ENCODE data around the gene TMCO4.
A peak's percentile ranks its signal among the peaks of the same experiment; 100 is the strongest.
"Not testable (repeated sequence)": the region's sequence is repeated elsewhere in the genome, so short reads cannot be mapped to it uniquely, and the experiment has no call there.

TMCO4 gene

DNA sequence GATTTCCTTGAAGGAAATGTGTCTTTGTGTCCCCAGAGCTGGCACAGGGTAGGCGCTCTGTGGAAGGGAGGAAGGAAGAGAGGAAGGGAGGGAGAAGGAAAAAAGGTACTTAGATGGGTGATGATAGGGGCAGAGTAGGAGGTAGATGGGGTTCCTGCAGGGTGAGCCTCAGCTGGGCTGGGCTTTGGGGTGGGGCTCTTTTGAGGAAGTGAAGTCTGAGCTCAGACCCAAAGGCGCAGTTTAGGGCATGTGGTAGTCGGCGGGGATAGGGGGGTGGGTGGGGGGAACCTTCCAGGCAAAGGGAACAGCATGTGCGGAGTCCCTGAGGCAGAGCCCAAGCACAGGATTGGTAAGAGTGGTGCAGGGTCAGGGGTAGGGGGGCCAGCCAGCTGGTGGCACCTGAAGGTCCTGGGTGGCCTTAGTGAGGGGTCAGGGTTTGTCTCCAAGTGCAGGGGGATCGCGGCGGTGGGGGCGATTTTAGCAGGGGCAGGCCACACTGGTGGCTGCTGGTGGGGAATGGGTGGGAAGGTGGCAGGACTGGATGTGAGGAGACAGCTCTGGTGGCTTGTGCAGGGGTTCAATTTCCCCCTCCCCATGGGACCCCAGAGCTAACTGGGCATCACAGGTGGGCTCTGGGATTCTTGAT is 143.5 kb downstream of the TMCO4 start:
- DNase-seq (ENCODE audit: low read depth in 2 of 2) = no peak

DNA sequence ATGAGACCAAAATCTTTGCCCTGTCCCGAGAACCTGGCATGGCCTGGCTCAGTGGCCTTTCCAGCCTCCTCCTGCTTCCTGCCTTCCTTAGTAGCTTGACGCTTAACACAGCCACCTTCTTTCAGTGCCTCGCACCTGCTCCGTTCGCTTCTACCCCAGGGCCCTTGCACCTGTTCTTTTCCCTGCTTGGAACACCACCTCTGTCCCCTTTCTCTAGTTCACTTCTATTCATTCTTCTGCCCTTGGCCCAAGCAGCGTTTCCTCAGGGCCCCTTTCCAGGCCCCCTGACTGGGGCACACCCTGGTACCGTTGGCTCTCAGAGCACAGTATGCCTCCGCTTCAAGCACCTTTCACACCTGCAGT is 144.0 kb downstream of the TMCO4 start:
- no peak for DNase-seq (ENCODE audit: low read depth in 2 of 2)

- DNase-seq (ENCODE audit: low read depth in 2 of 2) = no peak
These were observed 144.6 kb downstream of the TMCO4 start for GRCh38 chr1:19654886-19655717.

- DNase-seq (ENCODE audit: low read depth in 2 of 2) = no peak
These were observed 145.3 kb downstream of the TMCO4 start for GRCh38 chr1:19654386-19654785.

DNA sequence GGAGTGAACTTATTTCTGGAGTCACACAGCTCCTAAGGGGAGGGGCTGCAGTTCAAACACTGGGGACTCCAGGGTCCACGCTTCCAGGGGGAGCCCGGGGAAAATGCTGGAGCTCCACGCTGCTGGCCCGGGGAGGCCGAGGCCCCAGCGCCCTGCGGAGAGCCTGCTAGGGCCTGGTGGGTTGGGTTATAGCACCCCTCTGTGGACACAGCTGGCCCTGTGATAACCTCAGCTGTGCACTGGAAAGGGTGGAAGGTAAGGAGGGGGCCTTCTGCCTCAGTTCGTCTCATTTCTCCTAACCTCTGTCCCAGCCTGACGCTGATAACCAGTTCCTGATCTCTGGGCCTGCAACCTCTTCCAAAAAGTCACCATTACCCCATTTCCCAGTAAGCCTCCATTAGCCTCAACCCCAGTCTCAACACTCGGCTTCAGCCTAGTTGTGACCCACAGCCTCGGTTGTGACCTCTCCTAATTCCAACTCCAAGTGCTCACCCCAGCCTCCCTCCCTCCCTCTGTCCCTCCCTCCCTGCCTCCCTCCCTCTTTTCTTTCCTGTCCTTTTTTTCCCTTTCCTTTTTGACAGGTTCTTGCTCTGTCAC is 148.5 kb downstream of the TMCO4 start:
- DNase-seq (ENCODE audit: low read depth in 2 of 2) = peak in 1 of 2 donors; percentile 38

DNA sequence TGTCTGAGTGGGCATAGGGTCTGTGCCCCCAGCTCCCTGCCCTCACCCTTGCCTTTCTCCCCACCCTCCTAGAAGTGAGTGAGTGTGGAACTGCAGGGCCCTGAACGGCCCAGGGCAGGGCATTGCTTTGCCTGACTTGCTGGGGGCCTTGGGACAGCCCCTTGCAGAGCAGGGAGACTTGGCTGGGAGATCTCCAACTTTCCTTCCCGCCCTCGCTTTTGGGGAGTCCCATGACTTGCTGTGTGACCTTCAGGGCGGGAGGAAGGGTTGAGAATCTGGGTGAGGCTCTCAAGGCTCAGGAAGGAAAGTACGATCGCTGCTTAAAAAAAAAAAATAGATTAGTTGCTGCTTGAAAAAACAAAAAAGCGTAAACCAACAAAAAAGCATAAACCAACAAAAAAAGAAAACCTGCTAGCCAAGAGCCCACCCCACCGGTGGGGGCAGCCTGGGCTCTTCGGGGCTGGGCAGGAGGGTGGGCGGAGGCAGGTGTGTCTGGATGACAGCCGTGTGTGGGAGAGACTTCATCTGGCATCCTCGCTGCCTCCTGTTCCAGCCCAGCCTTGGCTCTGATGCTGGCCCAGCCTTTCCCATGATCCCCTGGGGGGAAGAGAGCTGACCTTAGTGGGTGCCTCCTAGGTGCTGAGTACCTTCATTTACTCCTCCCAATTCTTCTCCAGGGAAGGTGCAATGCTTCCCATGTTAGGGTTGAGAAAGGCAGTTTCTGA is 149.1 kb downstream of the TMCO4 start:
- no peak for DNase-seq (ENCODE audit: low read depth in 2 of 2)

- no peak for DNase-seq (ENCODE audit: low read depth in 2 of 2)
These were observed 151.0 kb downstream of the TMCO4 start for GRCh38 chr1:19648689-19649088.

- DNase-seq (ENCODE audit: low read depth in 2 of 2) = no peak
These were observed 151.5 kb downstream of the TMCO4 start for GRCh38 chr1:19648239-19648638.

DNA sequence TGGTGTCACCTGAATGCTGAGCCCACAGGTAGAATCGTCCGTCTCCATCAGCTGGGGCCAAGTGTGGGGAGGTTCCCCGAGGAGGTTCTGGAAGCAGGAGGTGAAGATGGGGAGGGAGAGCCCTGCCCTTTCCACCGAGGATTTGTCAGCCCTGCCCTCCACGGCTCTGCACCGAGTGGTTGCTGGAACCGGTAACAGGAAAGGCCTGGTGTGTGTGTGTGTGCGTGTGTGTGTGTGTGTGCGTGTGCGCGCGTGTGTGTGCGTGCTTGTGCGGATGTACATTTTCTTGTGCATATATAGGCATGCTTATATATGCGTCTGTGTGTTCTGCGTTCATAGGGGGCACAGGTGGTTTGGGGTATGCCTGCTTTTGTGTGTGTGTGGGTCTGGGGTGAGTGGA is 152.1 kb downstream of the TMCO4 start:
- no peak for DNase-seq (ENCODE audit: low read depth in 2 of 2)

DNA sequence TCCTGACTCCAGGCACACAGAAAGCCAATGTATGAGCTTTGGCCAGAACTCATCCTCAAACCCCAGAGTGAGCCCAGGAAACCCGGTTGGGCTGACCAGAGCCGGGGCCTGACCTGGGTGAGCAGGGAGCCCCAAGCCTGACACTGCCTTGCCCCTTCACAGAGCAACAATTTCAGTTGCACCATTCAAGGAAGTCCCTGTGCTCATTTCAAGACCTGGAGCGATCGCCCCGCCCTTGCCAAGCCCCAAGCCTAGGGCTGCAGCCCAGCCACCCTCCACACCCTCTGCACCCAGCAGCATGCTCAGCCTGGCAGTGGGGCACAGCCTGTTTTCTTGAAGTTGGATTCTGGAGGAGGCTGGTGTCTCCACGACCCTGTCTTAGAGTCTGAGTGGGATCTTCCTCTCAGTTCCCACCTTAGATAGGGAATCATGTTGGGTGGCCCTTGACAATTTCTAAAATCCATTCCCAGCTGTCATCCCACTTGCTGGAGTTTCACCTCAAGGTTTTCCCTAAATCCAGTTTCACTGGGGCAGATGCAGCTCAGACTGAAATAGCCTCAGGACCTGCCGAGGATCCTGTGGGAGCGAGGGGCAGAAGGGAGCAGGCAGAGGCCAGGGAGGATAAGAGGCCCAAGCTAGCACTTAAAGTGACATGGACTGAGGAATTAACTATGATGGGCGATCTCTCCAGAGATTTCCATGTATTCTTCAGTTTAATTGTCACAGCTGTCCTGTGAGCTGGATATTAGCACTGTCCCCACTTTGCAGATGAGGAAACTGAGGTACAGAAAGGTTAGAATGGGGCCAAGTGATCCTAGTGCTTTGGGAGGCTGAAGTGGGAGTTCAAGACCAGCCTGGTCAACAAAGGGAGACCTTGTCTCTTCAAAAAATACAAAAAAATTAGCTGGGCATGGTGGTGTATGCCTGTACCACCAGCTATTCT is 153.1 kb downstream of the TMCO4 start:
- DNase-seq (ENCODE audit: low read depth in 2 of 2) = no peak

- no peak for DNase-seq (ENCODE audit: low read depth in 2 of 2)
These were observed 154.1 kb downstream of the TMCO4 start for GRCh38 chr1:19645411-19646251.

- peak in 1 of 2 donors; percentile 36 for DNase-seq (ENCODE audit: low read depth in 2 of 2)
These were observed 154.9 kb downstream of the TMCO4 start for GRCh38 chr1:19644681-19645410.

DNA sequence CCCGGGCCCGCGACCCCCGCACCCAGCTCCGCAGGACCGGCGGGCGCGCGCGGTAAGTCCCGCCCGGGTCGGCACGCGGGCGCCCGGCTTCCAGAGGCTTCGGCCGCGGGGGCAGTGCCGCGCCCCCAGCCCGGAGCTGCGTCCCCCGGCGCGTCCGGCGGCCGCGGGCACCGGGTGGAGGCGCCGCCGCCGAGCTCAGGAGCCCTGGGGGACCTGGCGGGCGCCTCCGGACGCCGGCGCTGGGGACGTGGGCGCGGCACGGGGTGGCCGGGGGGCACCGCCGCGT is 155.4 kb downstream of the TMCO4 start:
- DNase-seq (ENCODE audit: low read depth in 2 of 2) = no peak

- DNase-seq (ENCODE audit: low read depth in 2 of 2) = peak in 1 of 2 donors; percentile 65
These were observed 155.9 kb downstream of the TMCO4 start, which contains the start of gene NBL1 for GRCh38 chr1:19643602-19644394. Gene NBL1, plus strand, starts transcription at chr1:19644311. Its CDS starts 10,720 bp downstream, at chr1:19655031.

GRCh38 chr1:19643121-19643520 is 156.6 kb downstream of the TMCO4 start:
- DNase-seq (ENCODE audit: low read depth in 2 of 2) = no peak

DNA sequence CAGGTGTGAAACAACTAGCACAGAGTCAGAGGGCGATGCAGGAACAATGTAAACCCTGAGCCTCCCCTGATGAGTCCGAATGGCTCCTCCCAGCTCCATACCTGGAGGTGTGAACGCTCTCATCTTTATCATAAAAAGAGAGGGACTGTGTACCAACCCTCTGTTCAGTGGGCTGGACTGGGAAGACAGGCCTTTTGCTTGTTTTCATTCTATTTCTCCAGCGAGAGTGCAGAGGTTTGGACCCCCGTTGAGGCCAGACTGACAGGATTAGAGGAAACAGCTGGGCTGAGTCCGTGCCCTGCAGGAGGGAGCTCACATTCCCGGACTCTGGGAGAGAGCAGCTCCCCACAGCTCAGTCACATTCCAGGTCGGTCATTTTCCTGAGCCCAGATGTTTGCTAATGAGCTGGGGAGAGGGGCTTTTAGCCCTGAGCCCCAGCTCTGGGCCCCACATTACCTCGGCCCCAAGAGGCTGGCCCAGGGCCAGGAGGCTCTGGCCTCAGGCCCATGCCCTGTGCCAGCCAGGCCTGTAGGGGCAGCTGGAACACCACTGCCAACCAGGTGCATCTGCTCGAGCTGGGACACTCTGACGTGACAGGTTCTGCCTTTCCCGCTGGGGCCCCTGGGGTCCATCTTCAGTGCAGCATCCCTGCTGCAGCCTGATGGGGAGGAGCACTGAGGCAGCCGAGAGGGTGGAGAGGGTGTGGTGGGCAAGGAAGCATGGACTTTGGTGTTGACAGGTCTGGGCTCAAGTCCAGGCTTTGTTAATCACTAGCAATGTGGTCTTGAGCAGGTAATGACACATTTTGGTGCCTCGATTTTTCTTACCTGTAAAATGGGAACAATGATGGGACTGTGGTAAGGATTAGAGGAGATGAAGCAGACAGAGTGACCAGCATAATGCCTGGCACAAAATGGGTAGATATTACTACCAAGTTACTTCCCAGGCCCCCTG is 159.1 kb downstream of the TMCO4 start:
- DNase-seq (ENCODE audit: low read depth in 2 of 2) = no peak

DNA sequence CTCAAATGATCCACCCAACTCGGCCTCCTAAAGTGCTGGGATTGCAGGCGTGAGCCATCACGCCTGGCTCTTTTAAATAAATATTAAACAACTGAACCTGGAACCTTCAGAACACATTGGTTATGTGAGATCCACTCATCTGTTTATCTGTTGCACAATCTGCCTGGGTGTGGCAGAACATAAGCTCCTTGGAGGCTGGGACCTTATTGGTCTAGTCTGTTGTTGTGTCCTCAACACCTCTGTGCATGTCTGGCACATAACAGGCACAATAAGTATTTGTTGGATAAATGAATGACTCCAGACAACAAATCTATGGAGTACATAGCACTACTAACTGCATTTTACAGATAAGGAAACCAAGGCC is 159.7 kb downstream of the TMCO4 start:
- no peak for DNase-seq (ENCODE audit: low read depth in 2 of 2)

- DNase-seq (ENCODE audit: low read depth in 2 of 2) = not testable (repeated sequence)
These were observed 160.5 kb downstream of the TMCO4 start for GRCh38 chr1:19639228-19639627.

Data from stimulated activated CD4-positive, alpha-beta T cell treated with anti-CD3 and anti-CD28 coated beads, Interleukin-15, amount 100 ng/mL, for 48 hours (primary cell).